Erythroblast (primary cell): ENCODE data around the gene LIME1.

ENCODE experiments used
- GATA1 ChIP-seq: IDR thresholded peaks from 2 replicates; pipeline ENCODE4 v1.6.1; 2011; ENCODE audit warnings: low read depth, mild to moderate bottlenecking, control low read depth, low read length, moderate library complexity
- POLR2A ChIP-seq: IDR thresholded peaks from 2 replicates; pipeline ENCODE4 v1.6.1; 2011; ENCODE audit warnings: mild to moderate bottlenecking, low read length

DNA sequence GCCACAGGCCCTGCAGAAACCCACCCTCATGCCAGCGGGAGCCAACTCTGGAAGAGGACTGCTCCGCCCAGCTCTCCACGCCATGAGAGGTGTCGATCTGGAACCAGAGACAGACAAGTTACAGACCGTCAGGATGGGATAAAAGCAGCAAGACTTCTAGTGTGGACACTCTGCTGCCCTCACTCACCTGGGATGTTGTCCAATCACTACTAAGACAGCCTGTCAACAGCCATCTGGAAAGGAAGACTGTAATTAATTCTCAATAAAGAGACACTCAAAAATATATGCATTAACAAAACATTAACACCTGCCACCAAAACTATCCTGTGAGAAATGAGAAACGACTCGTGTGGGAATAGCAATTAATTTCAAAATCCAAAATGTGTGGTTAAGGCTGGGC, 31.4 kb downstream of the LIME1 start:
- no peak for TF ChIP-seq POLR2A
- TF ChIP-seq GATA1 = no peak
